CD4-positive, alpha-beta T cell treated with Interleukin-21 for 1 hour (primary cell): ENCODE data around the gene CELF1.

Experiments
- DNase-seq: peaks from one replicate; pipeline ENCODE4 v3.0.0-alpha.2; 2020

The CELF1 gene

DNA sequence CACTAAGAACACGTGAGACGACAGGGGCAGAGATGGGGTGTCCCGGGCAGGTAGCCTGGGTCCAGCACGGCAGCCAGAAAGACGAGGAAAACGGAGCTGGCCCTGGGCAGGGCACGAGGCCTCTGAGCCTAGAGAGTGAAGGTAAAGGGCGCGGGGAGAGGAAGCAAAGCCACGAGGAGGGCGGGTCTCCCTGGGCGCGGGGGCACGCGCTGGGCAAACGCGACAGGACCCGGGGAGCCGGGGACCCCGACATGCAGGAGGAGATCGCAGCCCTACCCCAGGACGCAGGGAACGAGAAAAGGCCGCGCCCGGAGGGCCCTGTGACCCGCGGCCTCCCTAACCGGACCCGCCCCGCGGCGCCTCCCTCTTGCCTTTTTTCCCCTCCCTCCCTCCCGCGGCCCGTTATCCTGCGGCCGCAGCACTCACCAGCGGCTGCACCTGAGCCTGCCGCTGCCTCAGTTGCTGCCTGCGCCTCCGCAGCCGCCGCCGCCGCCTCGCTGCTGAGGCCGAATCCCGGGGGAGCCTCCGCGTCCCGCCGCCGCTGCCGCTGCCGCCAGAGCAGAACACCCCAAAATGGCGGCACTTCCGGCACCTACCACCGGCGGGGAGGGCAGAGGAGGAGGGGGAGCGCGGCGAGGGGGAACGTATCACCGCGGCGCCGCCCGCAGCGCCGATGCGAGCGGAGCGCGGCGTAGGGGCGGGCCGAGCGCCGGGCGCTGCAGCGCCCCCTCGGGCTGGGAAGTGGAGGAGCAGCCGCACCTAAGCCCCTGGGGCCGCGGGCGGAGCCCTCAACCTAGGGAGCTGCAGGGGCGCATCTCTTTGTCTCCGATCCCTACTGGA lies at the start of gene CELF1:
Gene CELF1 (minus strand): TSS at position 567 of the 840 bp plus-strand sequence. CDS start 53,609 bp downstream, outside the sequence.
- DNase-seq: peak; percentile 92

DNA sequence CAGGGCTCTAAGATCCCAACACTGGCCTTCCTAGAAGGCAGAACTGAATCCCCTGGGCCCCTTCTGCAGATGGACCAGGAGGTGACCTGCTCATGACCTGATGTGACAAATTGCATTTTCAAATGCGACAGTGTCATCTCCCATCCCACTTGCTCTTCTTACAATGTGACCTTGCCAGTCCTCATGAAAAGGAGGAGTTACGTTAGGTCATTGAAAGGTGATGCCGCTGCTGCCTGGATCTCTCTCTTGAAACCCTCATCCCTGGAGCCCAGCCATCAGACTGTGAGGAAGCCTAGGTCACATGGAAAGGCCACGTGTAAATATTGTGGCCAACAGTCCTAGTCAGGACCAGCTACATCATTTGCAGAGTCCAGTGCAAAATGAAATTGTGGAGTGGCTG lies 47.0 kb upstream of the CELF1 start:
- DNase-seq: no peak

DNA sequence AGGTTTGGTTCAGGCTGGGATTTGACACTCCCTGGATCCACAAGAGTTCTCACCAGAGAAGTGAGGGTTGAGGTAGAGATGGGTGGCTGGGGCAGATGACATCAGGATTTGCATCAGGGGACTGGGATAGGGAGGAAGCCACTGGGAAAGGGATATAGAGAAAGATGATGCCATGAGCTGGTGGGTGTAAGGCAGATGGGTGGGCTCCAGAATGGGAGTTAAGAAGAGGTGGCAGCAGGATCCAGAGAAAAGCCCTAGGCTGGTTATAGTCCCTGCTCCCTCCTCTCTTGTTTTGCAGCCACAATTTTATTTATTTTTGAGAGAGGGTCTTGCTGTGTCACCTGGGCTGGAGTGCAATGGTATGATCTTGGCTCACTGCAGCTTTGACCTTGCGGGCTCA lies 43.0 kb upstream of the CELF1 start:
- no peak for DNase-seq

DNA sequence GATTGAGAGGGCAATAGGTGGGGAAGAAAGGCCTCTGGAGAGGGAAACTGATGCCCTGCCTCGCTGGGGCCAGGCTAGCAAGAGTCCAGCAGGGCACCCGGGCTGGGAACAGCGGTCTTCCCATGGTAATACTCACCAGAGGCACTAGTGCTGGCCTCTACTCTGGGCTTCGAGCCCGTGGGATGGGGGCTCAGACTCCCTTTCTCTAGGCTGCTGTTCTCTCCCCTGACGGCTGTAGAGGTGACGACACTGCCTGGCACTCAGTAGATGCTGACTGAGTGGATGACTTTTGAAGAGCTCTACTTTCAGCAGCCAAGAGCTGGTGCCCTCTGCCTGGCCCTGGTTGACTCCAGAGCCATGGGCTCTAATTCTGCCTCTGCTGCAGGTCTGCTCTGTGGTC lies 42.1 kb upstream of the CELF1 start:
- DNase-seq: no peak

DNA sequence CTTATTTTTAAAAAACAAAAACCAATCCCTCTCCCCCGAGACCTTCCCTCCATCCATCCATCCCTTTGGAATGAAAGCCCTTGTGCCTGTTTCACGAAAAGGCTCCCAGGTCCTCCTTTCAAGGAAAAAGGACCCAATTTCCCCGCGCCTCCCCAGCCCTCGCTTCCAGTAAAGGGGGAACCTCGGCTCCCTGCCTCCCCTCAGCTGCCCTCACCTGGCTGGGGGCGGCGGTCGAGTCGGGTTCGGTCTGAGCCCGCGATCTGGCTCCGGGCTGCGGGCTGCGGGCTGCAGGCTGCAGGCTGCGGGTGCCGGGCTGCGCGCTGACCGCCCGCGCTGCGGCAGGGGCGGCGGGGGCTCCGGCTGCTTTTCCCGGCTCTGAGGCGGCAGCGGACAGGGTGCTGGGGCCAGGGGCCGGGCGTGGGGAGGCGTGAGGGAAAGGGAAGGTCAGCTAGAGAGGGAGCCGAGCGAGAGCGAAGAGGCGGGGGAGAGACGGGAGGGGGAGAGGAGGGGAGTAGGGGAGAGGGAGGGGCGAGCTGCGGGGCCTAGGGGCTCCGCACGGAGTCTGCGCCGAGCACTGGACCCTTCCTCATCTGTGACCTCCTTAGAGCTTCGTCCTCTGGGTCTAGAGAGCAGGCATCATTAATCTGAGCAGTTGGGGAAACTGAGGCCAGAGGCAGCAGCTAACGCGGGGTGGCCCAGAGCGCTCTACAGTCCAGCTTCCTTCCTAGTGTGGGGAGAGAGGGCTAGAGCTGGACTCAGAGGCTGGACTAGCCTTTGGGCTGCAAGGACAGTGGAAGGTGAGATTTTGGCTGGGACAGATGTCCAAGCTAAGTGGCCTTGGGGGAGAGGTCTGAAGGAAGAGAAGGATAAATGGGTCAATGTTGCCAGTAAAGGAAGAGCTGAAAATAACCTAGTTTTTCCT lies 41.3 kb upstream of the CELF1 start, which contains the start of gene C1QTNF4:
Gene C1QTNF4 (minus strand): TSS at position 478 of the 922 bp plus-strand sequence. CDS start 3,601 bp downstream, outside the sequence.
- no peak for DNase-seq

DNA sequence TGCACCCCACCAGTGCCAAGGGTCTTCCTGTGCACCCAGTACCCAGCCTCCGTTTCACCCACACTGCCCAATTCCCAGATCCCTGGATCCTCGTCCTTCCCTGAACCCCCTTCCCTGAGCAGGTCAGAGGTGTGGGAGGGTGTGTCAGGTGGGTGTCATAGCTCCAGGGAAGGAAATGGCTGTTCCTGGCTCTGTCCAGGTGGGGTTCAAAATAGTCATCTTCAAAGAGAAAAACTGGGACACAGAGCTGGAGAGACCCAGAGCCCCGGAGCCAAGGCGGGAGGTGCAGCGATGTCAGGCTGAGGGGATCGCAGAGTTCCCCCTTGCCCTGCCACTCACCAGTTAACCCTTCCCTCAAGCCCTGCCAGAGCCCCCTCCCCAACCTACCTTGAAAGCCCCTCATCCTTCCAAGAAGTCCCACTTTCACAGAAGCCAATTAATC lies 40.6 kb upstream of the CELF1 start:
- no peak for DNase-seq

DNA sequence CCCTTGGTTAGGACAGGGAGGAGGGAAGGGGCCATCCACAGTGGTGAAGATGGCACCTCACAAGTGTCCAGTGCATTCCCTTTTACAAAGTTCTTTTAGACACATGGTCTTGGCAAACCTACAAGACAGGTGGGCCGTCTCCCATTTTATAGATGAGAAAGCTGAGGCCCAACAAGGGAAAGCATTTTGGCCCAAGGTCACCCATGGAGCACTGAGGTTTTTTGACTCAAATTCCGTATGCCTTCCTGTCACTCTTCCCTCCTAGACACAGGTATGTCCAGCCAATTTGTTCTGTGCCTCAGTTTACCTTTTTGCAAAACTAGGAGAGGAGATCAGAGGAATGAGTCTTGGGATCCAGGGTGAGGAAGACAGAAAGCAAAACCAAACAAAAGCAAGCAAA lies 40.0 kb upstream of the CELF1 start:
- DNase-seq: no peak

DNA sequence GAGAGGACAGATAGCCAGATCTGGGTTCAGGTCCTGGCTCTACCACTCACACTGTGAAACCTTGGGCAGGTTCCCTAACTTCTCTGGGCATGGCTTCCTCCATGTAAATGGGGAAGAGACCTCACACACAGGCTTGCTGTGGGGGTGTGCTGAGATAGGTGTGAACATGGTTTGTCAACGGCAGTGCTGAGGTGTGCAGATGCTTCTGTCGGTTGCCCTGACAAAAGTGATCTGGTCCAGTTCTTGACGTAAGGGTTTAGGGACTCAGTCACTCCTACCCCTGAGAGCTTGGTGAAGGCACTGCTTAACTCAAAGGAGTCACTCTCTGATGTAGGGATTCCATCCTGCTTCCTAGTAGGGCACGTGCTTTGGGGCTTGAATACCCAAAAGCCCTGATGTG lies 39.3 kb upstream of the CELF1 start:
- no peak for DNase-seq

DNA sequence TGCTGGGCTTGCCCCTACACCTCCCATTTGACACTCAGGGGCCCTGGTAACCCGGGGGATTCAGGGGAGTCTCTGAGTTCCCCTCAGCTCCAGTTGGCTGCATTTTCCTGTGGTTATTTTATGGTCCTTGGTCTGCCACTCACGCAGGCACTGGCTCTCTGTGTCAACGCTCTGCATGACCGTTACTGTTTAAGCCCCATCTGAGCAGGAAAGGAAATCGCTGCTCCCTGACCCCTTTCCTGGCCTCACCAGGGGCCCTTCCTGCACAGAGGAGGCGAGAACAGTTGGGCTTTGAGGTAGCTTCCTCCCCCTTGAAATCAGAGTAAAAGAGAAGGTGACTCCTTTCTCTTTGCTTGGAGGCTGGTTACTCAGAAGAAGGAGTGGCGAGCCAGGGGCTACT lies 38.8 kb upstream of the CELF1 start:
- no peak for DNase-seq

DNA sequence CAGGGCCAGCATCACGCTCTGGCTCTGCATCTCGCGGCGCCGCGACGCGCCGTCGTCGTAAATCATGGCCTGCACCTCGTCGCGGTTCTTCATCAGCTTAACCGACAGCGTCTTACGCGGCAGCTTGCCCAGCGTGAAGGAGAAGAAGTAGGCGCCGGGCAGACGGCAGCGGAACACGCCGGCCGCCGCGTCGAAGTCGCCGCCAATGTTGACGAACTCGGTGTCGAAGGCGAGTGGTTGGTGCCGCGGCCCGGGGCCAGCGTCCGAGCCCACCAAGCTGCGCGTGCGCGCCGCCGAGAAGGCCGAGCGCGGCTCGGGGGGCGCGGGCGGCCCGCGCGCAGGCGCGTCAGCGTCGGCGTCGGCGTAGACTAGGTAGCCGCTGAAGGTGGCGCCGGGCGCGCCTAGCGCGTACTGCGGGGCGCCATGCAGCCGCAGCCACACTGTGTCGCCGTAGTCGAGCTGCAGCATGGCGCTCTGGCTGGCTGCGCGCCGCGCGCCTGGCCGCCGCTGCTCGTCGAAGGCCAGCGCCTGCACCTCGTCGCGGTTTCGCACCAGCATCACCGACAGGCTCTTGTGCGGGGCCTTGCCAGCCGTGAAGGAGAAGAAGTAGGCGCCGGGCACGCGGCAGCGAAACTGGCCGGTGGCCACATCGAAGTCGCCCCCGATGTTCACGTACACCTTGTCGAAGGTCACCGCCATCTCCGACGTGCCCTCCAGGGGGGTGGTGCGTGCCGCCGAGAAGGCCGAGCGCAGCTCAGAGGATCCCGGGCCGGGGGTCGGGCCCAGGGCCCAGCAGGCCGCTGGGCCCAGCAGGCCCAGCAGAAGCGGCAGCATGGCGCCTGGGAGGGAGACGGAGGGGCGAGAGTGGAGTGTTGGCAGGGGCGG lies 37.3 kb upstream of the CELF1 start:
- DNase-seq: no peak

DNA sequence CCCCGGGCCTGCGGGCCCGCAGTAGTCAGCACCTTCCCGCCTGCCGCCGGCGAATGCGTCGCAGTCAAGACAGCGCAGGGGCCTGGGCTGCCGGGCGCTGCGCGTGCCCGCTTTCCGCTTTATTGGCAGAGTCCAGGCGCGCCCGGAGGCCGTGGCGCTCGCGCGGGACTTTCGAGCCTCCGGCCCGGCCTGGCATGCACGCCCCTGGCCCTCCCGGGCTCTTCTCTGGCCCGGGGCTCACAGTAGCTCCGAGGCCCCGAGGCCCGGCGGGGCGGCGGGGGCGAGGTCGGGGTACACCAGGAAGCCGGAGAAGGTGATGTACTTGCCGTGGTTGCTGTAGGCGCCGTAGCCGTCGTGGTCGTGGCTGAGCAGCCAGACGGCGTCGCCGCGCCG lies 36.6 kb upstream of the CELF1 start:
- no peak for DNase-seq

DNA sequence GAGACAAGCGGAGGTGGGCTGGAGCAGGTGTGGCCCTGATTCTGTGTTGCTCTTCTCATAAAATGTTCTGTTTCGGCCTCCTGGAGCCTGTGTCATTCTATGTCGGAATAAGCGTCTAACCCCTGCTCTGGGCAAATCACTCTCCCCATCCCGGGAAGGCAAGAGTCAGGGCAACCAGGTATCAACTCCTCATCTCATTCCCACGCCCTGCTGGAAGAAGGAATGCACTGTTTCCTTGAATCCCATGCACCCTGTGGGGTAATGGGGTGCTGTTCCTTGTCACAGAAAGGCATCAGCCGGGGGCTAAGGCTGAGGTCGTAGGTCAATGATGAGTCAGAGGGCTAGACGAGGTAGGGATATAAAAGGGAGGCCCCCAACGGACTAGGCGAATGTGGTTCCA lies 36.2 kb upstream of the CELF1 start:
- no peak for DNase-seq

DNA sequence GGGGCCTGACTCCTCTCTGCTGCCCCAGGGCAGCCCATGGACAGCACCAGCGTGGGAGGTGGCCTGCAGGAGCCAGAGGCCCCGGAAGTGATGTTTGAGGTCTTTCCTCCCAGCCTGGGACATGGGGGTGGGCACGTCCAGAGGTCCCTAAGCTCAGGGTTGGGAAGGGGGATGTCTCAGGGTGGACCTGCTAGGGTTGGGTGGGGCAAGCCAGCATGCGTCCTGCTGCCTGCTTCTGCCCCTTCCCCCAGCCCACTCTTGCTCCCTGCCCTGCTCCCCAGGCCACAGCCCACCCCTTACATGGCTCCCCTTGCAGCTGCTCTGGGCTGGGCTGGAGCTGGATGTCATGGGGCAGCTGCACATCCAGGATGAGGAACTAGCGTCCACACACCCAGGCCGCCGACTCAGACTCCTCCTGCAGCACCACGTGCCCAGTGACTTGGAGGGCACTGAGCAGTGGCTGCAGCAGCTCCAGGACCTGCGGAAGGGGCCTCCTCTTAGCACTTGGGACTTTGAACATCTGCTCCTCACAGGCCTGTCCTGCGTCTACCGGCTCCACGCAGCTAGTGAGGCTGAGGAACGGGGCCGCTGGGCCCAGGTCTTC lies 34.9 kb upstream of the CELF1 start:
- DNase-seq: no peak

DNA sequence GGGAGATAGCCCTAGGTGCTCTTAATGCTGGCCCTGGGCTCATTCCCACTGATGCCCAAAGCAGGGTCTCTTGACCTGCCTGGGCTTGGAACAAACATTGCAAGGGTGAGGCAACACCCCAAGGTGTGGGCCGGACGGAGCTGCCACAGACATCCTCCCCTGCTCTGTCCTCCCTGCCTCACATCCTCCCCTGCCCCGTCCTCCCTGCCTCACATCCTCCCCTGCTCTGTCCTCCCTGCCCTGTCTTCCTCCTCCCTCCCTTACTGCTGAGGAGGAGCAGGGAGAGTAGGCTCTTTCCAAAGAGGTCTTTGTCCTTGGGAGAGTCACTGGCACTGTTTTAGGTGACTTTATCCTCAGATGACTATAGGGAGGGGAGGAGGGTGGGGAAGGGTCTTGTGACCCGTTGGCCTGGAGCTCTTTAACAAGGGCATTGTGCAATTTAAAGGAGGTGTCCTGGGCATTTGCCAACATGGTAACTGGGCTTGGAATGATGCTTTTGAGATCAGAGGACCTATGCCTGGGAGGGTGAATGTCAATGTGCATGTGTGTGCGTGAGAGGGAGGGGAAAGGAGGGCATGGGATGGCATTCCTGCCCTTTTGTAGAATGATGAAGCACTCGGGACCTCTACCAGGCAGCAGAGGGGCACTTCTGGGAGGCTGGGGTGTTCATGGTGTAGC lies 34.2 kb upstream of the CELF1 start:
- no peak for DNase-seq

DNA sequence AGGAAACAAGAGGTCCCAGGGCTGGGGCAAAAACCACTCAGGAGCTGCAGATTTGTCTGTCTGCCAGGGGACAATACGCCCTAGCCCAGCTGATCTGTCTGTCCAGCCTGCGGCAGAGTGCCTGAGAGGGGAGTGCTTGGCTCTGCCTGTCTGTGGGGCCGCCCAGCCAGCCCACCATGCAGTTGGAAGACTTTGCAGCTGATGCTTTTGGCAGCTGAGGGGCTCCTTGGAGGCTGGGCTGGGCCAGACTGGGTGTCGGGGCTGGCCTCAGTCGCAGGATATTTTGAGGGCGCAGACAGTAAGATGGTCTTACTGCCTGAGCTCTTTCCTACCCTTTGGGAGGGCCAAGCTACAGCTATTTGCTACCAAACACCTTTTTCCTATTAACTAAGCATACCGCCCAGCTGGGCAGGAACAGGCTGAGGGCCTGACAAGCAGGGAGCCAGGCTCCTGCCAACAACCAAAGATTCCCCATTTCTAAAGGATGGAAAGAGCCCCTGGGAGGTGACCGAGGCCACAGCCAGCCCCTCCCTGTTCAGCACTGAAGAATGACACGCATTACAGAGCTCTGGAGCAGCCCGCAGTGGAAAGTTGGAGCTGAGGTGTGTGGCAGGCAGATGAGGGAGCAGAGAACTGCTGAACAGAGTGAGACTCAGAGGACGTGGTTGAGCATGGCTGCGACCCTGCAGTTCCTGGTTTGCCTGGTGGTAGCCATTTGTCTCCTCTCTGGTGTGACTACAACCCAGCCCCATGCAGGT lies 33.3 kb upstream of the CELF1 start, which contains the start of gene FAM180B:
Gene FAM180B (plus strand): TSS at position 581 of the 758 bp plus-strand sequence. CDS start 91 bp downstream, at position 672.
- no peak for DNase-seq

DNA sequence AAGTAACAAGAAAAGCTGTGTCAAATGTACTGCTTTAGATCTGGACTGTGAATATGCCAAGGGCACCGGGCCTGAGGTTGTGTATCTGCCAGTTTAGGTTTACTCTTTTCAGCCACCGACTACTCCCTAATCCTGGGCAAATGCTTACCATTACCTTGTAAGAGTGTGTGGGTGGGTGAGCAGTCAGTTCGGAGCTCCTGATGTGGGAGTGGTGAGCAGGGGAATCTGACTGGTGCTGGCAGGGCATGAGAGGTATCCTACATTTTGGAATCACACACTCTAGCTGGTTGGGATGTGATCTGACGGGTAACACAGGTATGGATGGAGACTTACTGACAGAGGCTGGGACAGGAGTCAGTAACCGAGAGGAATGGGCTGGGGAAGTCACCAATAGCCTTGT lies 30.9 kb upstream of the CELF1 start:
- no peak for DNase-seq

DNA sequence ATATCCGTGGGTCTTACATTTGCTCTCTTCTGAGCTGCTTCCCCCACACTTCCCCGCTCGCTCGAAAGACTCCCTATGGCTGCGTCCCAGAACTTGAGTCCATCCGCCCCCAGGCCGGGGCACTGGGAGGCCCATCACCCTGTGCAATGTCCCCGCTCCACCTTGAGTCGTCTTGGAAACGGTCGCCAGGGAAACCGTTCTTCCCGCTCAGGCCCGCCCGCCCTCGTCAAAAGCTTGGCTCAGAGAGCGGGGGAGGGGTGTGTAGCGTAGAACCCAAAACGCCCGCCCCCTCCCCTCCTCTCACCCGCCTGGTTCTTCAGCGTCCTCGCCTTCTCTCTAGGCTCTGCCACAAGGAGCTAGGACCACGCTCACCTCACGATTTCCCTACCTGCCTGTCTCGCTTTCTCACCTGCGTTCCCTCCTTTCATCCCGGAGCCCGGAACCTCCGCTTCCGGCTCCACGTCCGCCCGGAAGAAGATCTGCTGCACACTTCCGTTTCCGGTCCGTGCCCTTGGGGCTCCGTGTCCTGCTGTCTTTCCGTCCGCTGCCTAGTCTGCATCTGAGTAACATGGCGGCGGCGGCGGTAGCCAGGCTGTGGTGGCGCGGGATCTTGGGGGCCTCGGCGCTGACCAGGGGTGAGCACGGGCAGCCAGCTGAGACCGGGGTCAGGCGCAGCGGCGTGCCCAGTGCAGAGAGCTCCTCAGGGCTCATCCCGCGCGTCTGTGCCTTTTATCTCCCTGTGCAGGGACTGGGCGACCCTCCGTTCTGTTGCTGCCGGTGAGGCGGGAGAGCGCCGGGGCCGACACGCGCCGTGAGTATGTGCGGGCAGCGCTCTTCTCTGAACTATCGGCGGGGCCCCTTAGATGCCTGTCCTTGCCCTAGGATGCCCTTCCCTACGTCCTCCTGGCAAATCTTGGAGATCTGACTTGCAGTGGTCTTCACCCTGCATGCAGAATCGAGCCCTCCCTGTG lies 25.9 kb upstream of the CELF1 start, which contains the start of the genes KBTBD4 and NDUFS3:
Gene KBTBD4 (minus strand): TSS at position 447 of the 971 bp plus-strand sequence. CDS start 19 bp downstream, at position 428.
Gene NDUFS3 (plus strand): TSS at position 551 of the 971 bp plus-strand sequence. CDS start 18 bp downstream, at position 569.
- peak; percentile 92 for DNase-seq

DNA sequence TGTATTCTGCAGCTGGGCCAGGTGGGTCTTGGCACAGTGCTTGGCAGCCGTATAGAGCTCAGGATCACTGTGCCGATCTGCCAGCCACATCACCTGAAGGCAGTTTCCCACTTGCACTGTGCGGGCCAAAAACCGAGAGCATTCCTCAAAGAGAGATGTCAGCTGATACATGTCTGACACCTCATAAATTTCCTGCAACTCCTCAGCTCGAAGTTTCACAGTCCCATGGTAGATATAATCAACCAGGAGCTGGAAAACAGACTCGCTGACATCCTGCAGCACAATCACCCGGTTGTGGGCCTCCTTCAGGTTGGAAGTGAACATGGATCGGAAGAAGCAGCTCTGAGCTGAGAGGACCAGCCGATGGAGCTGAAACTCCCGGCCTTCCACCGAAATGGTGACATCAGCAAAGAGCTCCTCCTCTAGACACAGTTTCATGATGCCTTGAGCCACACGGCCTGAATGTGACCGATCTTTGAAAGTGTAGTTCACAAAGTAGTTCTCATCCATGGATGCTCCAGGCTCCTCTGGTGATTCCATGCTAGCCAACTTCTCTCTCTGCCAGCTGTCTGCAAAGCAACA lies 24.6 kb upstream of the CELF1 start:
- DNase-seq: no peak

DNA sequence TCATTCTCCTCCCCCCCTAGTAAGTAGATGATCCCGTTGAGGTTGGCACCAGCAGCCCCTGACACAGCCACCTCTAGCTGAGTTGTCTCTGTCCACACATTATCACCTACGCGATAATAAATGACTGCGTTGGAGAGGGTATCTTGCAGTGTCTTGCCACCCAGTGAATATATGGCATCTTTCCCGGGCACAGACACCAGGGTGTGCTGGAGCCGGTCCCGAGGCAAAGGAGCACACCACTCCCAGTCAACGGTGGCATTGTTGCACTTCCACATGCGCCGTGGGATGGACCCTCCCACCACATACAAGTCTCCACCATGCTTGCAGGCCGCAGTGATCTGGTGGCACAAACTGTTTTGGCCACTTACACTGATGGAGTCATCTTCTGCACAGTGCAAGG lies 20.4 kb upstream of the CELF1 start:
- DNase-seq: no peak
